ENCODE measurements around the gene RRAD. TPM values are rescaled to one million over a fixed set of nuclear protein-coding genes. Genes with fewer than 3 reads are reported as not detected.

Gene RRAD
- total RNA-seq, 4 donors from 2014 or later: 3.8 to 21.0 (median 11.9) TPM

- ATAC-seq (ENCODE audit: low FRiP score) (no peak), DNase-seq (ENCODE audit: low spot score) (no peak)
- no peak for TF ChIP-seq CTCF (IDR thresholded peaks at IDR 0.05)
Observed at GRCh38 chr16:66886321-66886720, 39.0 kb downstream of the RRAD start.

DNA sequence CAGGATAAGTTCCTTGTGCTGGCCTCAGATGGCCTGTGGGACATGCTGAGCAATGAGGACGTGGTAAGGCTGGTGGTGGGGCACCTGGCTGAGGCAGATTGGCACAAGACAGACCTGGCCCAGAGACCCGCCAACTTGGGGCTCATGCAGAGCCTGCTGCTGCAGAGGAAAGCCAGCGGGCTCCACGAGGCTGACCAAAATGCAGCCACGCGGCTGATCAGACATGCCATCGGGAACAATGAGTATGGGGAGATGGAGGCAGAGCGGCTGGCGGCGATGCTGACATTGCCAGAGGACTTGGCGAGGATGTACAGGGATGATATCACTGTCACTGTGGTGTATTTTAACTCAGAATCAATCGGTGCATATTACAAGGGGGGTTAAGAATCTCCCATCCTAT lies 39.8 kb downstream of the RRAD start:
- DNase-seq (ENCODE audit: low spot score) (no peak), ATAC-seq (ENCODE audit: low FRiP score) (no peak)
- no peak for TF ChIP-seq CTCF (IDR thresholded peaks at IDR 0.05)

GRCh38 chr16:66882702-66883101 lies 42.6 kb downstream of the RRAD start:
- no peak for TF ChIP-seq CTCF (IDR thresholded peaks at IDR 0.05)
- ATAC-seq (ENCODE audit: low FRiP score) (no peak), DNase-seq (ENCODE audit: low spot score) (no peak)

- no peak for ATAC-seq (ENCODE audit: low FRiP score)
- DNase-seq (ENCODE audit: low spot score): no peak
- TF ChIP-seq CTCF (IDR thresholded peaks at IDR 0.05): no peak
Observed at GRCh38 chr16:66881964-66882508, 43.3 kb downstream of the RRAD start.

DNA sequence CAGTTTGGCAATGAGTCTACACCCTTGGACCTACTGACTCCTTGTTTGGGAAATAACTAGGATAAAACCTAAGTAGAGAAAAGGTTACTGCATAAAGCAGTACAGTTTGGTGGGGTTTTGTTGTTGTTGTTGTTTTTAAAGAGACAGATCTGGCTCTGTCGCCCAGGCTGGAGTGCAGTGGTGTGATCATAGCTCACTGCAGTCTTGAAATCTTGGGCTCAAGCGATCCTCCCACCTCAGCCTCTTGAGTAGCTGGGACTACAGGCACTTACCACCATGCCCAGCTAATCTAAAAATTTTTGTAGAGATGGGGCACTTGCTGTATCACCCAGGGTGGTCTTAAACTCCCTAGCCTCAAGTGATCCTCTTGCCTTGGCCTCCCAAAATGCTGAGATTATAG lies 43.8 kb downstream of the RRAD start:
- DNase-seq (ENCODE audit: low spot score) (no peak), ATAC-seq (ENCODE audit: low FRiP score) (no peak)
- TF ChIP-seq CTCF (IDR thresholded peaks at IDR 0.05): no peak

DNA sequence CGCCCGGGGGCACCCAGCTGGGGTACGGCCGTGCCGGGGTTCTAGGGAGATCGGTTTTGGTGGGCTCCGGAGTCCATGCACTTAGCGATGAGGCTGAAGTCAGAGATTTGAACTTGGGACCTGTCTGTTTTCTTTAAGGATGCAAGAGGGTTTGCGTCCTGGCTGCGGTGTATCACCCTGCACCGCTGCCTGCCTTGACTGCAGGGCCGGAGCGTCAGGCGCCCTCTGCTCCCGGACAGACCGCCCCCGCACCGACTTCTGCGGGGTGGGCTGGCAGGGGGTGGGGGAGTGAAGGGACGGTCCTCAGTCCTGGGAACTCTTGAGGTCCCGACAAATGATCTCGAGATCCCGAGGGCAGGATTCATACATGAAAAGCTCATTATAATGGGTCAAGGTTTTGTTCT lies 44.3 kb downstream of the RRAD start:
- no peak for DNase-seq (ENCODE audit: low spot score)
- peak; percentile 25 for ATAC-seq (ENCODE audit: low FRiP score)

More for the DNA sequence above, 44.3 kb downstream of the RRAD start:
- no peak for TF ChIP-seq CTCF (IDR thresholded peaks at IDR 0.05)

Data from omental fat pad (tissue), 4 donors.